Heart left ventricle (tissue), 13 donors: ENCODE data around the gene SEMA3E.

Experiments used
- POLR2A ChIP-seq, 2 donors: fragments of 450-650 bp; IDR thresholded peaks; one replicate each; pipeline ENCODE4 v1.6.1; 2017; ENCODE audit warnings: antibody characterized with exemption in 2 of 2, mild to moderate bottlenecking in 2 of 2, moderate library complexity in 2 of 2
- TF ChIP-seq, protein P1 (sequence below), 12 donors: fragments of 200-600 bp; sonication (generic) in 4 of 12; IDR thresholded peaks; one replicate each; pipeline versions ENCODE4 v1.5.0 to v1.8.0; 2018 to 2022; ENCODE audit warnings: antibody characterized with exemption in 12 of 12, mild to moderate bottlenecking in 5 of 12
- donor health status: ischemic (EF 13 %, LVEDD 7.1; RV severe dilation, severe dysfunction).
- donor health status: DM: no; HTN: yes; CAD: no.
- donor health status: DM: no; HTN: no; CAD: no.
- donor health status: ischemic (EF 25% LVEDD 6.9; RV normal size, moderate dysfunction).
- donor health status: ischemic (EF 25% LVEDD 5.7; RV mildly dilated, moderate dysfunction).
- donor health status: ischemic (EF 35%, LVEDD 5.7; RV mildly dilated, moderate dysfunction).
- donor health status: nonischemic (EF 11% LVEDD 7.7; RV severe dilation, severe dysfunction).
- donor health status: DM: yes; HTN: yes; CAD: no.
- donor health status: PGD.
- donor health status: ischemic (EF 29% LVEDD 5.4; RV normal size, mild dysfunction).
- donor health status: nonischemic (EF 23%, LVEDD 6.1; RV moderate dilation, normal function).

DNA sequence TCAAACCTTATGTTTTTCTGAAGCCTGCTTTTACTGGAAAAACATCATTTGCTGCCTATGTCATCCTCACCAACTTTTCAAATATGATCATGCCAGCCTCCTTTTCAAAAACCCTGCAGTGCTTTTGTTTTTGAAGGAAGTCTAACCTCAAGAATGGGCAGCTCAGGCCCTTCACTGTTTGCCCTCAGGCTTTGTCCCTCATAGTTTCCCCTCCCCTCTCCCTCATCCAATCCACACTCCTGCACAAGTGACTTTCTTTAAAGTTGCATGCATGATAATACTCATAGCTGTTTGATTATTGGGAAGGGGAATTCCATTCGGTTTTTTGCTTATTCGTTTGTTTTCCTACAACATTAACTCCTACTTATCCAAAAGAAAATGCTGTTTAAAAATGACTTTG lies 219.4 kb downstream of the SEMA3E start:
- TF ChIP-seq, protein P1, sequence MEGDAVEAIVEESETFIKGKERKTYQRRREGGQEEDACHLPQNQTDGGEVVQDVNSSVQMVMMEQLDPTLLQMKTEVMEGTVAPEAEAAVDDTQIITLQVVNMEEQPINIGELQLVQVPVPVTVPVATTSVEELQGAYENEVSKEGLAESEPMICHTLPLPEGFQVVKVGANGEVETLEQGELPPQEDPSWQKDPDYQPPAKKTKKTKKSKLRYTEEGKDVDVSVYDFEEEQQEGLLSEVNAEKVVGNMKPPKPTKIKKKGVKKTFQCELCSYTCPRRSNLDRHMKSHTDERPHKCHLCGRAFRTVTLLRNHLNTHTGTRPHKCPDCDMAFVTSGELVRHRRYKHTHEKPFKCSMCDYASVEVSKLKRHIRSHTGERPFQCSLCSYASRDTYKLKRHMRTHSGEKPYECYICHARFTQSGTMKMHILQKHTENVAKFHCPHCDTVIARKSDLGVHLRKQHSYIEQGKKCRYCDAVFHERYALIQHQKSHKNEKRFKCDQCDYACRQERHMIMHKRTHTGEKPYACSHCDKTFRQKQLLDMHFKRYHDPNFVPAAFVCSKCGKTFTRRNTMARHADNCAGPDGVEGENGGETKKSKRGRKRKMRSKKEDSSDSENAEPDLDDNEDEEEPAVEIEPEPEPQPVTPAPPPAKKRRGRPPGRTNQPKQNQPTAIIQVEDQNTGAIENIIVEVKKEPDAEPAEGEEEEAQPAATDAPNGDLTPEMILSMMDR (IDR thresholded peaks at IDR 0.05) = no peak
- TF ChIP-seq POLR2A (IDR thresholded peaks at IDR 0.05) = no peak
